KOPT-K1 (cell line): ENCODE measurements around the gene LARP4B.

Experiments
- H3K27ac ChIP-seq: fragments of 200-600 bp; sonication (generic); 2 replicates; pipeline ENCODE4 v1.5.1; 2016; ENCODE audit warnings: antibody characterized with exemption, mild to moderate bottlenecking, low read depth, low read length; ENCODE audit not compliant: poor library complexity, severe bottlenecking
- H3K36me3 ChIP-seq: fragments of 200-600 bp; sonication (generic); 2 replicates; pipeline ENCODE4 v1.5.1; 2017; ENCODE audit warnings: antibody characterized with exemption, mild to moderate bottlenecking, low read length, moderate library complexity; ENCODE audit not compliant: insufficient read depth
- H3K9me3 ChIP-seq: fragments of 200-600 bp; sonication (generic); 2 replicates; pipeline ENCODE4 v1.5.1; 2017; ENCODE audit warnings: antibody characterized with exemption, low read length, mild to moderate bottlenecking; ENCODE audit not compliant: insufficient read depth, poor library complexity, severe bottlenecking

The LARP4B gene

DNA sequence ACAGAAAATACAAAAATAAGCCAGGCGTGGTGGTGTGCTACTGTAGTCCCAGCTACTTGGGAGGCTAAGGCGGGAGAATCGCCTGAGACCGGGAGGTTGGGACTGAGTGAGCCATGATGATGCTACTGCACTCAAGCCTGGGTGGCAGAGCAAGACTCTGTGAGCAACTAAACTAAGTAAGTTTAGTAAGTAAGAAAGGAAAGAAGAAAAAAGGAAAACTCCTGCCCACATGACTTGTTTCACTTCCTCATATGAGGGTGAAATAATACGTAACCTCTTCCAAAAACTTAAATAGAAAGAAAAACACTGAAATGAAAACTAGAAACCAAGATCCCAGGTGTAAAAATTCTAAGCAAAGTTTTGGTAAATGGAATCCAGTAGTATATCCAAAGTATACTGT is 79.6 kb downstream of the LARP4B start:
- Histone ChIP-seq H3K9me3 (peaks cover 17% of the 10 kb centered on the region), H3K36me3 (peaks cover 94% of the 10 kb centered on the region)

DNA sequence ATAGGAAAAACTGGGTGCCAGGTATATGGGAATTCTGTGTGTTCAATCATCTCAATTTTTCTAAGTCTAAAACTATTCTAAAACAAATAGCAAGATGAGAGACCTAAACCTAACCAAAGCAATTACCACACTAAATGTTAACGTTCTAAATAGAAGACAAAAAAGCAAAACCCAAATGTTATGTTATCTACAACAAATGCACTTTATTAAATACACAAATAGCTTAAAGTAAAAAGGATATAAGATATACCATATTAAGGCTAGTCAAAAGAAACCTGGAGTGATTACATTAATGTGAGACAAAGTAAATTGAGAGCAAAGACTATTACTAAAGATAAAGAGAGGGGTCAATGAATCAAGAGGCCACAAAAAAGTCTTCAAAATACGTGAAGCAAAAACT is 81.4 kb downstream of the LARP4B start:
- H3K36me3 ChIP-seq = peaks cover 94% of the 10 kb centered on the region
- no peak overlapping the region for H3K27ac ChIP-seq
- peaks cover 17% of the 10 kb centered on the region for H3K9me3 ChIP-seq

More for the DNA sequence above, 79.6 kb downstream of the LARP4B start:
- H3K27ac ChIP-seq = no peak overlapping the region

DNA sequence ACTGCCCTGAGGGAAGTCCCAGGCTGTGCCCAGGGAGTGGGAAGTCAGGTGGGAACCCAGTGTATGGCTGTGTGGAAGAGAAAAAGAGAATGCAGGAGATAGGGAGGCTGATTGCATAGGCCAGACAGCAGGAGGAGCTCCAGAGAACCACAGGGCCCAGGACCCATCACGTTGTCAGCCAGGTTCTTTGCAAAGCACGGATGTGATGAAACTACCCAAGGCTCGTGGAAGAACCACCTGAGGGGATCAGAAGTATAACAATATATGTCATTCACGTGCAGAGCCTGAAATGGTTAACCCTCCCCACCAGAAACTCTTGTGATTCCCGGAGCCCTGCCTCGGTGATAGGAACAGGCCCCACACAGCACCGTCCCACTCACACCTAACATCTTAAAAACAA is 83.6 kb downstream of the LARP4B start:
- Histone ChIP-seq H3K9me3 (peaks cover 17% of the 10 kb centered on the region), H3K36me3 (peaks cover 94% of the 10 kb centered on the region), H3K27ac (no peak overlapping the region)

DNA sequence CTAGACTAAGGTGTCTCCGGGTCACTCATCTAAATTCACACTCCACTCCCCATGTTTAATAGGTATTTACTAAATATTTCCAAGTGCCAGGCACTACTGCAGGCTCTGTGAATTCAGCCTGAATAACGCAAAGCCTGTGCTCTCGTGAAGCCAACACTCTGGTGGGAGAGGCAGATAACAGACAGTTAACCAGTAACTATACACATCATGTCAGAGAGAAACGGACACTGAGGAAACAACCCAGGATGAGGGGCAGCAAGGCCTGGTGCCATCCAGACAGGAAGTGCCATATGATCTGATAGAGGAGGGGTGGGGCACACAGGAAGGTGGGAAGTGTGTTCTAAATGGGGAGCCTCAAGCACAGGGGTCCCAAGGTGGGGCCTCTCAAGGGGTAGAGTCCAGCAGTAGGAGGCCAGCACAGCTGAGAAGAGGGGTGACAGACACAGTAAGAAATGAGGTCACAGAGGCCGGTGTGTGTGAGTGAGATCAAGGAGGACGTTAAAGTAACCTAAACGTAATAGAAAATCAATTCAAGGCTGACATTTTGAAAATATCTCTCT is 85.3 kb downstream of the LARP4B start:
- Histone ChIP-seq H3K9me3 (peaks cover 6% of the 10 kb centered on the region), H3K27ac (no peak overlapping the region), H3K36me3 (peaks cover 94% of the 10 kb centered on the region)

DNA sequence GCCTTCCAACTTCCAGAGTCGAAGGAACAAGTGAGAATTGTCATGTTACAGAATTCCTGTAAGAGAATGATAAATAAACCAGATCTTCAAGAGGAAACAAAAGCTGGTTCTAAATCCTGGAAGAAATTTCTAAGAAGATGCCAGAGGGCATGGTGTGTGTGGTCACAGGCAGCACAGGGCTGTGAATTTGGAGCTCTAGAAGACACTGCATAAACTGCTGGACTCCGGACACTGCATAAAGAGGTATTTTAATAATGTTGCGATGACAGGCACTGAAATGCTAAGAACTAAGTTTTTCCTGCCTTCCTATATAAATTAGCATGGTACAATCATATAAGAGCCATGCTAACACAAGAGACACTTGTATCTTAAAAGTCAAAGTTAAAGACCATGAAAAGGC is 86.0 kb downstream of the LARP4B start:
- H3K9me3 ChIP-seq = peaks cover 5% of the 10 kb centered on the region
- H3K36me3 ChIP-seq = peaks cover 94% of the 10 kb centered on the region
- no peak overlapping the region for H3K27ac ChIP-seq

DNA sequence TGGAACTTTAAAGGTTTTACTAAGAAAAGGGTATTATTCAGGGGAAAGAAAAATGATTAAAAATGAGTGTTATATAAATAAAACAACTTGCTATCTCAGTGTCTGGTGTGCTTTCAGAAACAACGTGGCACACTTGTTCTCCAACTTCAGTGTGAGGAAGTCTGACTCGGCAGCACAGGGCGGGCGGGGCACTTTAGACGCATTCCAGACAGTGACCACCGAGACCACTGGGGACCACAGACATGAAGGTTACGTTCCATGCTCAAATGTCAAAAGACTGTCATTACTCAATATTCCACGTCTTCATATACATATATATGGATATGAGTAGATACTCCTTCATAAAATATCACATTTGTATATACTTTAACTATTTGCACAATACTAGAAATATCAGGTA is 87.0 kb downstream of the LARP4B start:
- no peak overlapping the region for H3K27ac ChIP-seq
- H3K36me3 ChIP-seq = peaks cover 94% of the 10 kb centered on the region
- H3K9me3 ChIP-seq = no peaks in the 10 kb centered on the region

DNA sequence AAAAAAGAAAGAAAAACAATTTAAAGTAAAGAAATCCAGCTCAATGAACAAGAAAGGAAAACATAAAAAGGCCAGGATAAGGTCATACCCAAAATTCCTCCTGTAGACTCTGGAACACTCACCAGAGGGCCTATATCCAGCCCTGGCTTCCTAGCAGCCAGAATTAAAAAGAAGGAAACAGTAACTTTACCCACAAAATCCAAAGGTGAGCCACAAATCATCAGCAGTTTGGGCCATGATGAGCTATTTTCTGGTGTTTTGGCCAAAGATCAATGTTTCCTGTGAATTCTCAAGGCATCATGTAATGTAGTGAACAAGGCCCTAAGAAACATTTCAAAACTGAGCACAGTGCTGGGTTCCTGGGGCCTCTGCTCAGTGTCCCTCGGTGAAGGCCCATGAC is 87.8 kb downstream of the LARP4B start:
- H3K27ac ChIP-seq = no peak overlapping the region
- H3K9me3 ChIP-seq = no peaks in the 10 kb centered on the region
- H3K36me3 ChIP-seq = peaks cover 95% of the 10 kb centered on the region

DNA sequence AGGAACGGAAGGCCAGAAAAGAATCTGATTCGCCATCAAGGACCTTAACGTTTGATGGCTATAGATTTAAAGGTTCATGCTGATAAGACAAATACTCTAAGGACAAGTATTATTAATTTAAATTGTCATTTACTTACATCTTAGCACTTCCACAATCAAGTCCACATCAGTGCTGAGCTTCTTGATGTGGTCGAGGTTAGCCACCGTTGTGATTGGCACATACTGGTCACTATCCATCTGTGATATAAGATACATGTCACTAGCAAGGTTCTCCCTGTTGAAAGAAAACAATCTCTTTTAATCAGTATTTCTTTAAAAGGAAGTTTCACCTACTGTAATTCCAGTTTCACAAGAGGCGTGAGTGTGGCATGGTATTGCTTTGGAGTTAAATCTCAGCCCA is 88.7 kb downstream of the LARP4B start:
- Histone ChIP-seq H3K9me3 (no peaks in the 10 kb centered on the region), H3K36me3 (peaks cover 100% of the 10 kb centered on the region), H3K27ac (no peak overlapping the region)

DNA sequence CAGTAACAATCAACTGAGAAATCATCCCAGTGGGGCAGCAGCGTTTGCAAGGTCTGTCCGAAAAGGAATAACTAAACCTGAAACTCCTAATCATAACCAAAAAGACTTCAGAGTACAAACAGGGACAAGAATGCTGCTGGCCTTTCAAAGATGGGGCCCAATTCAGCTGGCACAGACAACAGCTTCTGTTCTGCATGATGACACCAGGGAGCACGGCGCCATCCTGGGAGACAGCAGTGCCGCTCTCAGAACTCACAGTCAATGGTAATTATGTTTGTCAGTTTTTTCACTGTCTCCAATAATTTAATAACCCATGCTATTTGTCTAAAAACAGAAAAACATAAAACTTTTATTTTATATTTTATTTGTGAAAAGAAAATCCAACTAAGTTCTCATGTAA is 90.0 kb downstream of the LARP4B start:
- Histone ChIP-seq H3K36me3 (peaks cover 100% of the 10 kb centered on the region), H3K9me3 (no peaks in the 10 kb centered on the region), H3K27ac (no peak overlapping the region)

DNA sequence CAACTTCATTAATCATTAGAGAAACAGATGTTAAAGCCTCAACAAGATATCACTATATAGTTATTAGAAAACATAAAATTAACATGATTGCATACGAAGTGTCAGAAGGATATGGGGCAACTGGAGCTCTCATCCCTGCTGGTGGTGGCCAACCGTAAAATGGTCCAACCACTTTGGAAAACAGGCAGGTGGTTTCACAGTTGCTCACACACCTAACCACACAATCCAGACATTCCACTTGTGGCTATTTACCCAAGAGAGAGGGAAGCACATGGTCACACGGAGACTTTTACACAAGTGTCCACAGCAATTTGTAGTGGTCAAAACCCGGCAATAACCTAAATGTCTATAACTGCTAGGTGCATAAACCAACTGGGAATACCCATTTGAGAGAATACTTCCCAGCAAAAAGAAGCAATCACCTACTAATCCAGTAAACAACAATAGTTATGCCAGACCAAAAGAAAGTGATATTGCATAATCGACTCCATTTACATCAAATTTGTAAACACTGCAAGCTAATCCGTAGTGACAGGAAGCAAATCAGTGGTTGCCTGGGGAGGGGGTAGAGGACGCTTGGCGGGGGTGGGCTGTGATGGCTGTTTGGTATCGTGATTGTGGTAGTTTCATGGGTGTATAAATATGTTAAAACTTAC is 91.8 kb downstream of the LARP4B start:
- Histone ChIP-seq H3K9me3 (no peaks in the 10 kb centered on the region), H3K36me3 (peaks cover 99% of the 10 kb centered on the region), H3K27ac (no peak overlapping the region)

DNA sequence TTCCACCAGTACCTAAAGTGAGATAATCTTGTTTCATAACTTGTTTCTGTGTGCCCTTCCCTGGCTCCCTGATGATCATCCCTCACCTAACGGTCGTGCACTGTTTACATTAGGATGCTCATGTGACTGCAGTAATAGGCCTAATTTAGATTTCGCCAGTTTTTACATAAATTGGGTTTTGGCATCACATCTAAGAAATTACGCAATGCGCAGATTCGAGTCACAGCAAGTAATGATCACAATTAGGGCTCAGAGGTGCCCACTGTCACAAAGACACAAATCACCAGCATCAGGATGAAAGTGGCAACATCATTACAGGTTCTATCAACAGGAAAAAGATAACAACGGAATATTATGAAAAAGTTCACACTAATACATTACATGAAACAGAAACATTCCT is 94.7 kb downstream of the LARP4B start:
- peaks cover 96% of the 10 kb centered on the region for H3K36me3 ChIP-seq

DNA sequence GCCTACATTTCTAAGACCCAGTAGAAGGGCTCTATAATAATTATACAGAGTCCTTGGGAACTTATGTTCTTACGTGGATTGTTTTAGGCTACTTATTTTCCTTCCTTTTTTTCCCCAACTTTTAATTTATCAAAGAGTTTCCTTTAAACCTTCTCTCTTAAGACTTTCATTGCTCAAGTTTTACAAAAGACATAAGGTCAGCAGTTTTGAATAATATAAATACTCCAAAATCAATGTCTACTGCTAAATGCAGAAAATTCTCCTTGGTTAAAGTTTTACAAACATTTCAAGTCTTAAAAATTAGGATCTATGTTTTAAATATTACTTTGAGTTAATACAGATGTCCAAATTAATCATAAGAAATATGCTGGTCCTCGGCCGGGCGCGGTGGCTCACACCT is 97.0 kb downstream of the LARP4B start:
- peaks cover 95% of the 10 kb centered on the region for H3K36me3 ChIP-seq
- H3K27ac ChIP-seq = no peak overlapping the region
- no peaks in the 10 kb centered on the region for H3K9me3 ChIP-seq

More for the DNA sequence above, 94.7 kb downstream of the LARP4B start:
- H3K27ac ChIP-seq = no peak overlapping the region
- H3K9me3 ChIP-seq = no peaks in the 10 kb centered on the region

DNA sequence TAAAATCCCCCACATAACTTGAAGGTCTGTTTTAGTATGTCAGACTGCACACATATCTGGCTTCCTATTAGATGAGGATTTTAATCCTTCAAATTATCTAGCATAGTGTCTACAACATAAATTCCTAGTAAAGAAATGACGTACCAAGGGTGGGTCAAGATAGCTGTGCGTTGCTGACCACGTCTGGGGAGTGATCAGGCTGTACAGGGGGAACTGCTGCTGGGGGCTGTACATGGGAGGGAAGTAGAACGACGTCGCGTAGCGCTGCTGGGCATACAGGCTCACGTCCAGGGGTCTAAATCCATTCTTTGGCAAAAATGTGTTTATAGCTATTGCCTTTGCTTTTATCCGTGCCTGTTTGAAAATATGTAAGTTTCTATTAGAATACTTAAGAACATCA is 102.3 kb downstream of the LARP4B start:
- Histone ChIP-seq H3K27ac (no peak overlapping the region), H3K9me3 (no peaks in the 10 kb centered on the region), H3K36me3 (peaks cover 96% of the 10 kb centered on the region)

DNA sequence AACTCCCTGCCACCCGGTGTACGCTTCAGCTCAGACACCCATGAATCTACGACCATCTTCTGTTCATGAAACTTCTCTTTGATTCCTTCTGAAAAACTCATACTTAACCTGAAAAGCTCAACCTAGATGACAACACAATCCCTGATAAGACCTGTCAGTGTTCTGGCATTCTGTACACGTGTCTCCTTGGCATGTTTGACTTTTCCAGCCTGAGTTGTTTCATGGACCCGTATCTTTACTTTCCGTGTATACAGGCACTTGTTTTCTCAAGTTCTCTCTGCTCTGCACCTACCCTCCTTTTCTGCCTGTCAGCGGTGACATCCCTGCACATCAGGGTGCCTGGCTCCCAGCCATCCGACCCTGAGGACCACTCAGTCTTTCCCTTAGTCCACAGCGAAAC is 103.3 kb downstream of the LARP4B start:
- no peak overlapping the region for H3K27ac ChIP-seq
- H3K9me3 ChIP-seq = no peaks in the 10 kb centered on the region
- H3K36me3 ChIP-seq = peaks cover 96% of the 10 kb centered on the region

DNA sequence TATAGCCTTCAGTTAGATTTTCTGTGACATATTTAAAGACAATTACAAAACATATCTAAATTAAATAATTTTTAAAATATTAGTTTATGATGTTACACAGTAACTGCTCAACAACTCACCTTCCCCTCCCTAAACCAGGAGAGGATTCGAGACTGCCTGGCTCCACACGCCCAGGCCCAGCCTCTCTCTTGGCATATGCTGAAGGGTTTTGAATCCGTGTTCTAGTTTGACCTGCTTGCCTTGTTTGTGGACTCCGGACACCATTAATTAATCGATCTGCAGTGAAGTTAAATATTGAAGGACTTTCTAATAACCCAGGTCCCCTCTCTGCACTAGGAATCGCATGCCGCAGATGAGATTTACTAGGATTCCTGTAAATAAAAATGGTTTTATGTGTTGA is 106.6 kb downstream of the LARP4B start:
- H3K27ac ChIP-seq = no peak overlapping the region
- peaks cover 100% of the 10 kb centered on the region for H3K36me3 ChIP-seq
- no peaks in the 10 kb centered on the region for H3K9me3 ChIP-seq

DNA sequence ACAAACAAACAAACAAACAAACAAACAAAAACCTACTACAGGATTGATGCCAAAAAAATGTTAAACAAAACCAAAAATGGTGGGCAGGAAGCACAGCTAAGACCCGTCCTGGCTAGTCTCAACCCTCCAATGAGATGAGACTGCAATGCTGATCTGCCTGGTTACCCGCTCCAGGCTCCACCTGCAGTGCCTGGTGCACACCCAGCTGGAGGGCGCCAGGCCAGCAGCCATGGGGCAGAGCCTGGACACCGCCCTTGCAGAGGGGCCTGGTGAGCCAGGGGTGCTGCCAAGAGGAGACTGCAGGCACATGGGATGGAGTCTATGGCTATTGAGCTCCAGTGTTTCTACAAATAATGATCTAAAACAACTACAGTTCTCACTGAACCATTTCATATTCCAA is 107.0 kb downstream of the LARP4B start:
- Histone ChIP-seq H3K27ac (no peak overlapping the region), H3K9me3 (no peaks in the 10 kb centered on the region), H3K36me3 (peaks cover 100% of the 10 kb centered on the region)
